ENCODE results near the gene SRPK1. TPM values are rescaled to one million over a fixed set of nuclear protein-coding genes. Genes with fewer than 3 reads are reported as not detected.

Gene SRPK1
- total and polyA plus RNA-seq, 2 of the 8 experiments (the other 6 are each of a cell fraction or from before 2014, with no cell fraction given) = 25.7 to 116 TPM

GRCh38 chr6:35794536-35795452, 126.1 kb downstream of the SRPK1 start (continued):
- TF ChIP-seq RXRA (IDR thresholded peaks at IDR 0.05; ENCODE audit: insufficient read depth, low read depth, low read length) (no peak), CBX5 (IDR thresholded peaks at IDR 0.05; ENCODE audit: low read depth, low read length) (no peak), SIRT6 (IDR thresholded peaks at IDR 0.05; ENCODE audit: low read length) (no peak), EP300 (IDR thresholded peaks at IDR 0.05; ENCODE audit: borderline replicate concordance in 1 of 2, low read depth in 2 of 2, low read length in 2 of 2) (no peak), SIX5 (IDR thresholded peaks at IDR 0.05; ENCODE audit: low read depth, low read length) (no peak), CHD2 (IDR thresholded peaks at IDR 0.05; ENCODE audit: low read length) (no peak), JUND (IDR thresholded peaks at IDR 0.05; ENCODE audit: low read length) (no peak)
